OCI-LY1 (cell line): ENCODE results near the gene B4GALT7.

Experiments
- EZH2 ChIP-seq: fragments of 200-600 bp; sonication (generic), shearing (Covaris generic); IDR thresholded peaks from 2 replicates; pipeline ENCODE4 v1.8.0; 2017; ENCODE audit warnings: borderline replicate concordance, mixed run types, mild to moderate bottlenecking, antibody characterized with exemption, low read length, moderate library complexity, mixed read lengths
- TF ChIP-seq, protein P1 (sequence below): fragments of 200-600 bp; sonication (generic), shearing (Covaris generic); IDR thresholded peaks from 2 replicates; pipeline ENCODE4 v1.5.1; 2017; ENCODE audit warnings: mild to moderate bottlenecking, antibody characterized with exemption, low read length, moderate library complexity, mixed read lengths

DNA sequence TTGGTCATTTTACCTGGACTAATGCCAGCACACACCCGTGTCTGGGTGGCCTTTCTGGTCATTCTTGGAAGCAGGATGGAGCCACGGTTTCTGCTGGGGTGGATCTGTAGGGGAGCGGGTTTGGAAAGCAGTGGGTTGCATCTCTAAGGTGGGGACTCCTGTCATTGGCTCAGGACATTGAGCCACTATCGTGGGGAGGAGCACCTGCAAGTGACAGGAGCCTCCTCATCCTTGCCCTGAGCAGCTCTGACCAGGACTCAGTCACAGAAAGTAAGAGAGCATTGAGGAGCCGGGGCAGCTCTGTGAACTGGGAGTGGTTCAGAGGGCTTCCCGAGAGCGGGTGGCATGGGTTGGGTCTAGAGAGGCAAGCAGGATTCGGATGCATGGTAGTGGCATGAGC lies 3.7 kb downstream of the B4GALT7 start:
- TF ChIP-seq, protein P1, sequence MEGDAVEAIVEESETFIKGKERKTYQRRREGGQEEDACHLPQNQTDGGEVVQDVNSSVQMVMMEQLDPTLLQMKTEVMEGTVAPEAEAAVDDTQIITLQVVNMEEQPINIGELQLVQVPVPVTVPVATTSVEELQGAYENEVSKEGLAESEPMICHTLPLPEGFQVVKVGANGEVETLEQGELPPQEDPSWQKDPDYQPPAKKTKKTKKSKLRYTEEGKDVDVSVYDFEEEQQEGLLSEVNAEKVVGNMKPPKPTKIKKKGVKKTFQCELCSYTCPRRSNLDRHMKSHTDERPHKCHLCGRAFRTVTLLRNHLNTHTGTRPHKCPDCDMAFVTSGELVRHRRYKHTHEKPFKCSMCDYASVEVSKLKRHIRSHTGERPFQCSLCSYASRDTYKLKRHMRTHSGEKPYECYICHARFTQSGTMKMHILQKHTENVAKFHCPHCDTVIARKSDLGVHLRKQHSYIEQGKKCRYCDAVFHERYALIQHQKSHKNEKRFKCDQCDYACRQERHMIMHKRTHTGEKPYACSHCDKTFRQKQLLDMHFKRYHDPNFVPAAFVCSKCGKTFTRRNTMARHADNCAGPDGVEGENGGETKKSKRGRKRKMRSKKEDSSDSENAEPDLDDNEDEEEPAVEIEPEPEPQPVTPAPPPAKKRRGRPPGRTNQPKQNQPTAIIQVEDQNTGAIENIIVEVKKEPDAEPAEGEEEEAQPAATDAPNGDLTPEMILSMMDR, result no peak
- TF ChIP-seq EZH2, result no peak
